H9 (cell line): ENCODE data around the gene ZNF775. TPM values are rescaled to one million over a fixed set of nuclear protein-coding genes. Genes with fewer than 3 reads are reported as not detected.

ENCODE experiments used
- DNase-seq: peaks from one replicate; pipeline ENCODE4 v3.0.0-alpha.2; 2017
- H2AFZ ChIP-seq: one replicate; pipeline ENCODE4 v1.6.1; 2013; ENCODE audit warnings: mild to moderate bottlenecking, low read length, control low read depth, moderate library complexity
- H2AK5ac ChIP-seq: 2 replicates; pipeline ENCODE4 v1.6.1; 2013; ENCODE audit warnings: low read length, control low read depth, mixed read lengths; ENCODE audit not compliant: insufficient read length
- H2BK120ac ChIP-seq: one replicate; pipeline ENCODE4 v1.6.1; 2013; ENCODE audit warnings: low read depth, mild to moderate bottlenecking, low read length, control low read depth, inconsistent platforms; ENCODE audit not compliant: poor library complexity, severe bottlenecking
- H2BK12ac ChIP-seq: 2 replicates; pipeline ENCODE4 v1.6.1; 2013; ENCODE audit warnings: low read length, control low read depth, mixed read lengths, low read depth; ENCODE audit not compliant: insufficient read length
- H2BK15ac ChIP-seq: 2 replicates; pipeline ENCODE4 v1.6.1; 2013; ENCODE audit warnings: low read depth, low read length, control low read depth
- H2BK20ac ChIP-seq: one replicate; pipeline ENCODE4 v1.6.1; 2013; ENCODE audit warnings: low read depth, mild to moderate bottlenecking, low read length, control low read depth, inconsistent platforms; ENCODE audit not compliant: poor library complexity, severe bottlenecking
- H2BK5ac ChIP-seq: 2 replicates; pipeline ENCODE4 v1.6.1; 2013; ENCODE audit warnings: low read length, control low read depth, mixed read lengths; ENCODE audit not compliant: insufficient read length
- H3K14ac ChIP-seq: 2 replicates; pipeline ENCODE4 v1.6.1; 2013; ENCODE audit warnings: low read length, control low read depth; ENCODE audit not compliant: insufficient read depth
- H3K18ac ChIP-seq: 2 replicates; pipeline ENCODE4 v1.6.1; 2013; ENCODE audit warnings: low read depth, mild to moderate bottlenecking, mixed read lengths, low read length, control low read depth; ENCODE audit not compliant: insufficient read length
- H3K23ac ChIP-seq: 2 replicates; pipeline ENCODE4 v1.6.1; 2013; ENCODE audit warnings: low read length, control low read depth, mixed read lengths, low read depth; ENCODE audit not compliant: insufficient read length
- H3K23me2 ChIP-seq: 2 replicates; pipeline ENCODE4 v1.6.1; 2013; ENCODE audit warnings: low read depth, mild to moderate bottlenecking, mixed read lengths, low read length, control low read depth; ENCODE audit not compliant: insufficient read length, poor library complexity, severe bottlenecking
- H3K27ac ChIP-seq: 2 replicates; pipeline ENCODE4 v1.5.1; 2013; ENCODE audit warnings: low read length, control low read depth, mixed read lengths, low read depth; ENCODE audit not compliant: insufficient read length
- H3K27me3 ChIP-seq: 2 replicates; pipeline ENCODE4 v1.6.1; 2013; ENCODE audit warnings: low read length, control low read depth, inconsistent platforms; ENCODE audit not compliant: insufficient read depth
- H3K4ac ChIP-seq: 2 replicates; pipeline ENCODE4 v1.6.1; 2013; ENCODE audit warnings: low read depth, mild to moderate bottlenecking, control low read depth, inconsistent platforms, low read length, moderate library complexity
- H3K4me1 ChIP-seq: 2 replicates; pipeline ENCODE4 v1.6.1; 2013; ENCODE audit warnings: low read length, control low read depth, inconsistent platforms; ENCODE audit not compliant: insufficient read depth
- H3K4me2 ChIP-seq: 2 replicates; pipeline ENCODE4 v1.6.1; 2013; ENCODE audit warnings: low read length, control low read depth, mixed read lengths; ENCODE audit not compliant: insufficient read length, insufficient read depth
- H3K56ac ChIP-seq: 2 replicates; pipeline ENCODE4 v1.6.1; 2013; ENCODE audit warnings: low read depth, mild to moderate bottlenecking, mixed read lengths, low read length, control low read depth; ENCODE audit not compliant: insufficient read length
- H3K79me1 ChIP-seq: 2 replicates; pipeline ENCODE4 v1.6.1; 2013; ENCODE audit warnings: low read depth, mild to moderate bottlenecking, moderate library complexity, low read length, control low read depth, inconsistent platforms; ENCODE audit not compliant: insufficient read depth, poor library complexity, severe bottlenecking
- H3K79me2 ChIP-seq: 2 replicates; pipeline ENCODE4 v1.6.1; 2013; ENCODE audit warnings: low read length, control low read depth, inconsistent platforms; ENCODE audit not compliant: insufficient read depth
- H3K9ac ChIP-seq: 2 replicates; pipeline ENCODE4 v1.6.1; 2013; ENCODE audit warnings: low read length, control low read depth, mixed read lengths; ENCODE audit not compliant: insufficient read length; ENCODE audit errors: extremely low read depth
- H3K9me3 ChIP-seq: one replicate; pipeline ENCODE4 v1.6.1; 2013; ENCODE audit warnings: low read depth, low read length, inconsistent platforms; ENCODE audit not compliant: control insufficient read depth
- H3T11ph ChIP-seq: one replicate; pipeline ENCODE4 v1.6.1; 2013; ENCODE audit warnings: mild to moderate bottlenecking, low read length, control low read depth, inconsistent platforms
- H4K20me1 ChIP-seq: one replicate; pipeline ENCODE4 v1.6.1; 2013; ENCODE audit not compliant: control insufficient read depth, insufficient read length, insufficient read depth
- H4K5ac ChIP-seq: 2 replicates; pipeline ENCODE4 v1.6.1; 2013; ENCODE audit warnings: low read depth, mild to moderate bottlenecking, mixed read lengths, low read length, control low read depth; ENCODE audit not compliant: insufficient read length
- H4K8ac ChIP-seq: replicated peaks from 2 replicates; pipeline ENCODE4 v1.6.1; 2013; ENCODE audit warnings: low read length, control low read depth, mixed read lengths, low read depth; ENCODE audit not compliant: insufficient read length
- H4K91ac ChIP-seq: 2 replicates; pipeline ENCODE4 v1.6.1; 2013; ENCODE audit warnings: low read depth, mild to moderate bottlenecking, moderate library complexity, mixed read lengths, low read length, control low read depth; ENCODE audit not compliant: insufficient read length
- H3K27ac Mint-ChIP-seq, 3 experiments: 2 replicates in 2 of 3; 3 replicates in 1 of 3; pipeline ENCODE4 v1.8.0; 2020 to 2021; ENCODE audit warnings: mixed read lengths in 3 of 3, mild to moderate bottlenecking in 1 of 3, moderate library complexity in 1 of 3
- H3K27me3 Mint-ChIP-seq: 2 replicates; pipeline ENCODE4 v1.8.0; 2021; ENCODE audit warnings: low read depth, mild to moderate bottlenecking, moderate library complexity, mixed read lengths
- H3K36me3 Mint-ChIP-seq, 3 experiments: 2 replicates in 2 of 3; 3 replicates in 1 of 3; pipeline ENCODE4 v1.8.0; 2020 to 2021; ENCODE audit warnings: low read depth in 3 of 3, mixed read lengths in 3 of 3; ENCODE audit not compliant: insufficient read depth in 1 of 3
- H3K4me1 Mint-ChIP-seq, 2 experiments: 2 replicates each; pipeline ENCODE4 v1.8.0; 2020; ENCODE audit warnings: mixed read lengths in 2 of 2
- H3K4me3 Mint-ChIP-seq, 2 experiments: 2 replicates in 1 of 2; 3 replicates in 1 of 2; pipeline ENCODE4 v1.8.0; 2020 to 2021; ENCODE audit warnings: mild to moderate bottlenecking in 2 of 2, mixed read lengths in 2 of 2, moderate library complexity in 1 of 2
- H3K9me3 Mint-ChIP-seq, 2 experiments: 2 replicates in 1 of 2; 3 replicates in 1 of 2; pipeline ENCODE4 v1.8.0; 2020; ENCODE audit warnings: mild to moderate bottlenecking in 2 of 2, mixed read lengths in 2 of 2, moderate library complexity in 1 of 2
- total RNA-seq: library from RNA; stranded (reverse); gene quantifications from 2 replicates; pipeline ENCODE4 v1.2.1, GENCODE V29; 2021
- TF ChIP-seq, protein P1 (sequence below): fragments of 200-600 bp; sonication (generic); conservative IDR thresholded peaks from 3 replicates; pipeline ENCODE4 v1.8.0; 2021; ENCODE audit warnings: antibody characterized with exemption, mild to moderate bottlenecking

Gene ZNF775
- total RNA-seq, 1 experiment from 2014 or later: 10.5 TPM

DNA sequence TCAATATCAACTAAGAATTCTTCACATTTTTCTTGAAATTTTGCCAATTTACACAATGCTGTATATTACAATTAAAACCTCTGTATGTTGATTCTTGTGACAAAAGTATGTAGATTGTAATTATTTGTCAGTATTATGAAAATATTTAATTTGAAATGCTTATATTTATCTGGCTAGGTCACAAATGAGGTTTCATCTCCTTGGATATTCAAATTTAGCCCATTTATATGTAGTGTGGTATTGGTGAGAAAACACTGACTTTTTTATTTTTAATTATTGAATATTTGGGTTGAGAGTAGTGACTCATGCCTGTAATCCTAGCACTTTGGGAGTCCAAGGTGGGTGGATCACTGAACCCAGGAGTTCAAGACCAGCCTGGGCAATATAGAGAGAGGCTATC lies 34.8 kb upstream of the ZNF775 start:
- H4K5ac ChIP-seq: no peak overlapping the region
- H3K4me2 ChIP-seq: no peak overlapping the region
- no peak overlapping the region for H4K91ac ChIP-seq
- H2BK20ac ChIP-seq: no peak overlapping the region
- peaks cover 15 to 23% of the 10 kb centered on the region in 2 experiments for H3K9me3 Mint-ChIP-seq
- no peaks in the 10 kb centered on the region for H3K79me1 ChIP-seq
- H2BK12ac ChIP-seq: no peak overlapping the region
- no peak overlapping the region for H3K4me3 Mint-ChIP-seq
- no peak overlapping the region for H2AK5ac ChIP-seq
- H3K27ac ChIP-seq: no peak overlapping the region
- H3K9ac ChIP-seq: no peak overlapping the region
- H3K4me1 Mint-ChIP-seq: peaks cover 27 to 31% of the 10 kb centered on the region in 2 experiments
- H4K20me1 ChIP-seq: no peaks in the 10 kb centered on the region
- no peak for DNase-seq
- H3K27me3 Mint-ChIP-seq: peaks cover 65% of the 10 kb centered on the region
- no peak overlapping the region for H3T11ph ChIP-seq
- H3K23ac ChIP-seq: no peak overlapping the region
- no peak overlapping the region for H3K18ac ChIP-seq
- H2BK15ac ChIP-seq: no peak overlapping the region
- no peak overlapping the region for H4K8ac ChIP-seq
- H3K14ac ChIP-seq: no peak overlapping the region
- peaks cover 16% of the 10 kb centered on the region for H3K27me3 ChIP-seq
- H3K36me3 Mint-ChIP-seq: peaks cover 6 to 20% (median 18%) of the 10 kb centered on the region in 3 experiments
- no peak overlapping the region for H2BK120ac ChIP-seq
- H2BK5ac ChIP-seq: no peak overlapping the region
- H3K27ac Mint-ChIP-seq: no peak overlapping the region
- peaks cover 16% of the 10 kb centered on the region for H3K23me2 ChIP-seq
- no peaks in the 10 kb centered on the region for H3K4me1 ChIP-seq
- H2AFZ ChIP-seq: no peak overlapping the region
- H3K4ac ChIP-seq: no peak overlapping the region
- no peaks in the 10 kb centered on the region for H3K79me2 ChIP-seq
- TF ChIP-seq, protein P1, sequence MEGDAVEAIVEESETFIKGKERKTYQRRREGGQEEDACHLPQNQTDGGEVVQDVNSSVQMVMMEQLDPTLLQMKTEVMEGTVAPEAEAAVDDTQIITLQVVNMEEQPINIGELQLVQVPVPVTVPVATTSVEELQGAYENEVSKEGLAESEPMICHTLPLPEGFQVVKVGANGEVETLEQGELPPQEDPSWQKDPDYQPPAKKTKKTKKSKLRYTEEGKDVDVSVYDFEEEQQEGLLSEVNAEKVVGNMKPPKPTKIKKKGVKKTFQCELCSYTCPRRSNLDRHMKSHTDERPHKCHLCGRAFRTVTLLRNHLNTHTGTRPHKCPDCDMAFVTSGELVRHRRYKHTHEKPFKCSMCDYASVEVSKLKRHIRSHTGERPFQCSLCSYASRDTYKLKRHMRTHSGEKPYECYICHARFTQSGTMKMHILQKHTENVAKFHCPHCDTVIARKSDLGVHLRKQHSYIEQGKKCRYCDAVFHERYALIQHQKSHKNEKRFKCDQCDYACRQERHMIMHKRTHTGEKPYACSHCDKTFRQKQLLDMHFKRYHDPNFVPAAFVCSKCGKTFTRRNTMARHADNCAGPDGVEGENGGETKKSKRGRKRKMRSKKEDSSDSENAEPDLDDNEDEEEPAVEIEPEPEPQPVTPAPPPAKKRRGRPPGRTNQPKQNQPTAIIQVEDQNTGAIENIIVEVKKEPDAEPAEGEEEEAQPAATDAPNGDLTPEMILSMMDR: no peak
- peaks cover 7% of the 10 kb centered on the region for H3K9me3 ChIP-seq
- no peak overlapping the region for H3K56ac ChIP-seq
